Spleen (tissue), 11 donors: Measurements from ENCODE around the gene VPS8. TPM values are rescaled to one million over a fixed set of nuclear protein-coding genes. Genes with fewer than 3 reads are reported as not detected.

Experiments used
- DNase-seq: peaks from one replicate; pipeline ENCODE4 v3.0.0-alpha.2; 2020
- H3K27ac ChIP-seq, 8 donors: fragments of 200-600 bp; sonication (generic) in 7 of 8; 1 replicate in 4 of 8; 2 replicates in 4 of 8; pipeline versions ENCODE4 v1.5.0 to v1.8.0; 2016 to 2021; ENCODE audit warnings: inconsistent platforms in 4 of 8, mild to moderate bottlenecking in 4 of 8, moderate library complexity in 1 of 8
- H3K27me3 ChIP-seq, 7 donors: fragments of 200-600 bp; sonication (generic) in 6 of 7; replicated peaks in 1 of 7; 1 replicate in 4 of 7; 2 replicates in 3 of 7; pipeline versions ENCODE4 v1.5.0 to v1.8.0; 2016 to 2021; ENCODE audit warnings: inconsistent platforms in 3 of 7, mild to moderate bottlenecking in 1 of 7
- H3K36me3 ChIP-seq, 6 donors: fragments of 200-600 bp; sonication (generic) in 5 of 6; 1 replicate in 4 of 6; 2 replicates in 2 of 6; pipeline versions ENCODE4 v1.5.0 to v1.8.0; 2016 to 2021; ENCODE audit warnings: inconsistent platforms in 2 of 6
- H3K4me1 ChIP-seq, 6 donors: fragments of 200-600 bp; sonication (generic) in 5 of 6; 1 replicate in 3 of 6; 2 replicates in 3 of 6; pipeline versions ENCODE4 v1.5.0 to v1.8.0; 2016 to 2021; ENCODE audit warnings: inconsistent platforms in 3 of 6
- H3K4me3 ChIP-seq, 8 donors: fragments of 200-600 bp; sonication (generic) in 7 of 8; 1 replicate in 4 of 8; 2 replicates in 4 of 8; pipeline versions ENCODE4 v1.5.0 to v1.8.0; 2016 to 2021; ENCODE audit warnings: inconsistent platforms in 4 of 8, mild to moderate bottlenecking in 4 of 8, moderate library complexity in 2 of 8
- H3K9me3 ChIP-seq, 8 donors: fragments of 200-600 bp; sonication (generic) in 7 of 8; 1 replicate in 4 of 8; 2 replicates in 4 of 8; pipeline versions ENCODE4 v1.5.0 to v1.8.0; 2016 to 2021; ENCODE audit warnings: inconsistent platforms in 4 of 8
- POLR2A ChIP-seq, 3 donors: fragments of 450-650 bp; IDR thresholded peaks; one replicate each; pipeline ENCODE4 v1.5.1; 2017; ENCODE audit warnings: antibody characterized with exemption in 3 of 3, mild to moderate bottlenecking in 1 of 3
- POLR2AphosphoS5 ChIP-seq, 3 donors: sonication (generic); formaldehyde crosslinking; IDR thresholded peaks; one replicate each; pipeline ENCODE4 v1.5.1; 2017; ENCODE audit warnings: antibody characterized with exemption in 3 of 3
- whole genome bisulfite sequencing, 5 donors: extraction: QIAGEN DNeasy Blood & Tissue Kit in 3 of 5; methylation state at CpG; one replicate each; pipeline versions ENCODE4 v1.1.5 to v1.1.7; 2013 to 2018; 5-methylcytosine and 5-hydroxymethylcytosine counted together
- intact Hi-C: fragments of 100-400 bp; cut with DNase I; formaldehyde crosslinking; loops from one replicate; pipeline ENCODE4 v1.15.0; 2023; ENCODE audit warnings: low total_unique reads
- polyA plus RNA-seq, 3 donors: library from polyadenylated mRNA; stranded (reverse); fragments of 200-250 nt; gene quantifications; one replicate each; pipeline ENCODE4 v1.2.1, GENCODE V29; 2013
- total RNA-seq, 7 donors: library from RNA; depleted of rRNA in 3 of 7; stranded (reverse); fragments of >200 nt in 3 of 7; fragmentation: NEBNext Ultra II Directional in 4 of 7; extraction: Animal tissue kit (Norgen Biotek cat#: 25700) in 4 of 7; gene quantifications; one replicate each; pipeline versions ENCODE4 v1.1.0 to v1.2.1, GENCODE V29; 2016 to 2021
- TF ChIP-seq, protein P1 (sequence below), 11 experiments: fragments of 200-600 bp in 7 of 11; fragments of 450-650 bp in 4 of 11; sonication (generic) in 4 of 11; IDR thresholded peaks in 8 of 11; conservative IDR thresholded peaks in 3 of 11; 1 replicate in 7 of 11; 2 replicates in 4 of 11; pipeline versions ENCODE4 v1.4.0 to v1.8.0; 2016 to 2021; ENCODE audit warnings: antibody characterized with exemption in 11 of 11, inconsistent platforms in 4 of 11, mild to moderate bottlenecking in 1 of 11
- donor health status: healthy with polysubstance abuse.
- donor health status: DM: no; HTN: no; CAD: no; lungs with moderate emphysema.
- donor health status: DM: no; HTN: no; CAD: no.
- donor health status: Bipolar disorder and iron deficiency.
- donor health status: healthy.
- donor health status: DM: no; HTN: no; CAD: no.
- donor health status: DM: yes; HTN: yes; CAD: no.

Gene VPS8
- total and polyA plus RNA-seq, 10 donors: 9.1 to 169 (median 97.5) TPM

DNA sequence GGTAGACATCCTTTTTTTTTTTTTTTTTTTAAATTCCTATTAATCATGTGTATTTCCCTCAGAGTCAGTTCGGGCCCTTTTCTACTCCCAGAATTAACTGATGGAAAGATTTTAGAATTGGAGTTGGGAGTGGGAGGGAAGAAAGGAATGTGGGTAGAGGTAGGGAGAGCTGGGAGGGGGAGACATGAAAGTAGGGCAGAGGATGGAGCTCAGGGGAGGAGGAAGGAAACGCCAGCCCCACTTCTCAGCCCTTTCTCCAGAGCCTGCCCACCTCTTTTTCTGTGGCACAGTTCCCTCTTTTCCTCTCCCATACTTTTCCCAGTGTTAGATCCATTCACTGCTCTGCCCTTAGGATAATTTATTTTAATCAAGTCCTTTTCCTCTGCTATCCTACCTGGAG, 129.4 kb downstream of the VPS8 start:
- no peaks in the 10 kb centered on the region for H3K9me3 ChIP-seq
- TF ChIP-seq POLR2AphosphoS5 (IDR thresholded peaks at IDR 0.05): no peak
- TF ChIP-seq POLR2A (IDR thresholded peaks at IDR 0.05): no peak
- TF ChIP-seq, protein P1, sequence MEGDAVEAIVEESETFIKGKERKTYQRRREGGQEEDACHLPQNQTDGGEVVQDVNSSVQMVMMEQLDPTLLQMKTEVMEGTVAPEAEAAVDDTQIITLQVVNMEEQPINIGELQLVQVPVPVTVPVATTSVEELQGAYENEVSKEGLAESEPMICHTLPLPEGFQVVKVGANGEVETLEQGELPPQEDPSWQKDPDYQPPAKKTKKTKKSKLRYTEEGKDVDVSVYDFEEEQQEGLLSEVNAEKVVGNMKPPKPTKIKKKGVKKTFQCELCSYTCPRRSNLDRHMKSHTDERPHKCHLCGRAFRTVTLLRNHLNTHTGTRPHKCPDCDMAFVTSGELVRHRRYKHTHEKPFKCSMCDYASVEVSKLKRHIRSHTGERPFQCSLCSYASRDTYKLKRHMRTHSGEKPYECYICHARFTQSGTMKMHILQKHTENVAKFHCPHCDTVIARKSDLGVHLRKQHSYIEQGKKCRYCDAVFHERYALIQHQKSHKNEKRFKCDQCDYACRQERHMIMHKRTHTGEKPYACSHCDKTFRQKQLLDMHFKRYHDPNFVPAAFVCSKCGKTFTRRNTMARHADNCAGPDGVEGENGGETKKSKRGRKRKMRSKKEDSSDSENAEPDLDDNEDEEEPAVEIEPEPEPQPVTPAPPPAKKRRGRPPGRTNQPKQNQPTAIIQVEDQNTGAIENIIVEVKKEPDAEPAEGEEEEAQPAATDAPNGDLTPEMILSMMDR (IDR thresholded peaks at IDR 0.05 in 8 of 11, conservative IDR thresholded peaks at IDR 0.05 in 3 of 11): no peak
- no peak for DNase-seq
- no peak overlapping the region for H3K27ac ChIP-seq
- no peaks in the 10 kb centered on the region for H3K27me3 ChIP-seq
- WGBS, 5 donors: 79 to 92% (median 88%) methylated on average over 2 of the region's 2 CpGs
- intact Hi-C loops: no loop called here
- no peaks in the 10 kb centered on the region for H3K4me1 ChIP-seq
- no peak overlapping the region for H3K4me3 ChIP-seq
- peaks cover 0 to 96% (median 33%) of the 10 kb centered on the region in 6 donors for H3K36me3 ChIP-seq

DNA sequence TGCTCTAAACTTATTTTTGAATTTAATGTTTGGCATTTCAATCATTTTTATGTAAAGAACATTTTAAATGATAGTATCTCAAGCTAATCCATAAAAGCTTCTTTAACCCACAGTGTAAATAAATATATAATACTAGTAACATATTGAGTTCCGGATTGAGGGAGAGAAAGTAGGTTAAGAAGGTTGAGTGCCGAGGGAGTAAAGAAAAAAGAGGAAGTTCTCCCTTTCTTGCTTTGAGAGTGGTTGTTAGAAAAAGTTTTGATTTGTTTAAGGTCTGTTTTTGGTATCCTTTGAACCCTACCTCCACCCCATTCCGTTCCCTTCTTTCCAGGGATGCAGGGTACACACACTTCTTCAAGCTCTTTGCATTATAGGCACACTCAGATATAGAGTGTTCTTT, 130.8 kb downstream of the VPS8 start:
- H3K4me3 ChIP-seq: no peak overlapping the region
- H3K27ac ChIP-seq: no peak overlapping the region
- 64 to 78% (median 74%) methylated on average over 3 of the region's 3 CpGs for WGBS, 5 donors
- H3K9me3 ChIP-seq: no peaks in the 10 kb centered on the region
- no peaks in the 10 kb centered on the region for H3K4me1 ChIP-seq
- no peak for DNase-seq
- TF ChIP-seq POLR2AphosphoS5 (IDR thresholded peaks at IDR 0.05) (no peak), POLR2A (IDR thresholded peaks at IDR 0.05) (no peak)
- TF ChIP-seq, protein P1 (IDR thresholded peaks at IDR 0.05 in 8 of 11, conservative IDR thresholded peaks at IDR 0.05 in 3 of 11): no peak
- intact Hi-C loops: no loop called here
- peaks cover 0 to 91% (median 23%) of the 10 kb centered on the region in 6 donors for H3K36me3 ChIP-seq
- H3K27me3 ChIP-seq: no peaks in the 10 kb centered on the region

DNA sequence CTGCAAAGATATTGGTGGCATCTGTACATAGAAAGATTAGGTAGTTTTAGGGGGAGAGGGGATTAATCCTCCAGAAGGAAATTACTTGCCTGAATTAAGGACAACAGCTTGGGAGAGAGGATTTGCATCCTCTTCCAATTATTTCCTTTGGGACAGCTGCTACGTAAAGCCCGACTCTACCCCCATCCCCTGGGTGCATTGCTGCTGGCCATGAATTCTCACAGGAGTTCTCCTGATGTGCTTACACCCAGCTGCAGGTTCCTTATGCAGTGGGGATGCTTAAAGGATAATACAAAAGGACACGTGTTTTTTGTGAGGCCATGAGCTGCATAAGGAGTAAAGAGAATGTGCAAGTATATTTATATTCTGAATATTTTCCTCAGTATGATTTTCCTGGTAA, 132.3 kb downstream of the VPS8 start:
- intact Hi-C loops: no loop called here
- Histone ChIP-seq H3K27me3 (no peaks in the 10 kb centered on the region), H3K4me1 (no peaks in the 10 kb centered on the region), H3K4me3 (no peak overlapping the region), H3K27ac (no peak overlapping the region), H3K36me3 (peaks cover 0 to 90% (median 22%) of the 10 kb centered on the region in 6 donors), H3K9me3 (no peaks in the 10 kb centered on the region)
- WGBS, 5 donors: 90 to 97% (median 94%) methylated on average over 3 of the region's 3 CpGs
- no peak for TF ChIP-seq POLR2AphosphoS5 (IDR thresholded peaks at IDR 0.05)
- DNase-seq: no peak

DNA sequence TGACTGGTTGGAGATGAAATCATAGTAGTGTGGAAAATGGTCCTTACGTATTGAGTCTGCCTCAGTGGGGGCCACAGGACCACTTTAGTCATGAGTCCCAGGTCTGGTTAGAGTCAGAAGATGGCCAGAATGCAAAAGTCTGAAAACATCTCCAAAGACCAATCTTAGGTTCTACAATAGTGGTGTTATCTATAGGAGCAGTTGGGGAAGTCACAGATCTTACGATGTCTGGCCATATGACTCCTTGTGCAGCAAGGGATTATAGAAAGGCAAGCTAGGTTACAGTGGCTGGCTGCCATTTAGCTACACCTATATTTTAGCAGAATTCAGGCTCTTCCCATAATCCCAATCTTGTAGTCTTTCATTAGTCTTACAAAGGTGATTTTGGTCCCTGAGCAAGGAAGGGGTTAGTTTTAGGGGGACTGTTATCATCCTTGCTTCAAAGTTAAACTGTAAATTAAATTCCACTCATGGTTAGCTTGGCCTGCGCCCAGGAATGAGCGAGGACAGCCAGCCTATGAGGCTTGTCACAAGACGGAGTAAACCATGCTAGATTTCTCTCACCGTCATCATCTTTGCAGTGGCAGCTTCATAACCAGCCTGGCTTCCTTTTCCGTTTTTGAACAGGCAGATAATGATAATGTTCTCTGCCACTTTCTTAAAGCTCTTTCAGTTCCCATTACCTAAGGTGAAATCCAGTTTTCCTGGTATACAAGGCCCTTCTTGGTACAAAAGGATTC, 134.1 kb downstream of the VPS8 start:
- no peak for DNase-seq
- H3K9me3 ChIP-seq: no peaks in the 10 kb centered on the region
- no peak overlapping the region for H3K27ac ChIP-seq
- no peaks in the 10 kb centered on the region for H3K4me1 ChIP-seq
- H3K36me3 ChIP-seq: peaks cover 0 to 90% (median 20%) of the 10 kb centered on the region in 6 donors
- no peaks in the 10 kb centered on the region for H3K27me3 ChIP-seq
- intact Hi-C loops: no loop called here
- TF ChIP-seq, protein P1 (IDR thresholded peaks at IDR 0.05 in 8 of 11, conservative IDR thresholded peaks at IDR 0.05 in 3 of 11): no peak
- no peak for TF ChIP-seq POLR2AphosphoS5 (IDR thresholded peaks at IDR 0.05)
- no peak for TF ChIP-seq POLR2A (IDR thresholded peaks at IDR 0.05)
- H3K4me3 ChIP-seq: no peak overlapping the region
- WGBS, 5 donors: 79 to 93% (median 92%) methylated on average over 7 of the region's 7 CpGs
